Urinary bladder (tissue), 4 donors: ENCODE measurements around the gene PTPN14. TPM values are rescaled to one million over a fixed set of nuclear protein-coding genes. Genes with fewer than 3 reads are reported as not detected.

Experiments used
- DNase-seq: peaks from one replicate; pipeline ENCODE4 v3.0.0-alpha.2; 2015; ENCODE audit errors: extremely low spot score
- H3K27ac ChIP-seq: one replicate; pipeline ENCODE4 v1.5.1; 2013; ENCODE audit warnings: low read depth, mild to moderate bottlenecking, moderate library complexity
- H3K36me3 ChIP-seq: one replicate; pipeline ENCODE4 v1.6.1; 2013; ENCODE audit warnings: mild to moderate bottlenecking, moderate library complexity; ENCODE audit not compliant: insufficient read depth
- H3K4me1 ChIP-seq: one replicate; pipeline ENCODE4 v1.6.1; 2013; ENCODE audit warnings: mild to moderate bottlenecking, moderate library complexity; ENCODE audit not compliant: insufficient read depth
- H3K4me3 ChIP-seq: one replicate; pipeline ENCODE4 v1.5.1; 2013; ENCODE audit warnings: low read depth, low read length
- WGBS: extraction: QIAGEN DNeasy Blood & Tissue Kit; methylation state at CpG from one replicate; pipeline ENCODE4 v1.1.7; 2013; 5-methylcytosine and 5-hydroxymethylcytosine counted together
- polyA plus RNA-seq: library from polyadenylated mRNA; stranded (reverse); fragments of 200-250 nt; gene quantifications from one replicate; pipeline ENCODE4 v1.2.3, GENCODE V29; 2013
- total RNA-seq: library from RNA; depleted of rRNA; stranded (reverse); fragments of >200 nt; gene quantifications from one replicate; pipeline ENCODE4 v1.2.3, GENCODE V29; 2014
- donor health status: healthy with polysubstance abuse.
- donor health status: healthy.

Gene PTPN14
- total and polyA plus RNA-seq, 2 donors: 9.0 to 39.2 TPM

DNA sequence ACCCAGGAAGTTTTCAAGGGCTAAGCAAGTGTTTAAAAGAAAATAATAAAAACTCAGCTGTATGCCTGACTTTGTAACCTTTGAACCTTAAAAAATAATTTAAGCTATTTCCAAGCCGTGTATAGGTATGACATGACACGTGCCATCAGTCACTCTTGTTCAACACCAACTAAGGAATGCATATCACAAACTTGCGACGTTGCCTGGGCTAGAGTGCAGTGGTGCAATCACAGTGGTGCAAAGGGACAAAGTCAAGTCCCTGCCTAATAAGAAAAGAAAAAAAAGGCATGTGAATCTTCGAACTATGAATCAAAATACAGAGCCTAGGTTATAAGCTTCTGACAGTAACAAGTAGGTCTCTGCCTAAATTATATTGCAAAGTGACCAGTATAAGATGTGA lies 191.3 kb downstream of the PTPN14 start:
- H3K27ac ChIP-seq: no peak overlapping the region
- WGBS: 92% methylated on average over 5 of the region's 5 CpGs
- peaks cover 3% of the 10 kb centered on the region for H3K36me3 ChIP-seq
- no peak for DNase-seq
- H3K4me1 ChIP-seq: no peaks in the 10 kb centered on the region
- H3K4me3 ChIP-seq: no peak overlapping the region

DNA sequence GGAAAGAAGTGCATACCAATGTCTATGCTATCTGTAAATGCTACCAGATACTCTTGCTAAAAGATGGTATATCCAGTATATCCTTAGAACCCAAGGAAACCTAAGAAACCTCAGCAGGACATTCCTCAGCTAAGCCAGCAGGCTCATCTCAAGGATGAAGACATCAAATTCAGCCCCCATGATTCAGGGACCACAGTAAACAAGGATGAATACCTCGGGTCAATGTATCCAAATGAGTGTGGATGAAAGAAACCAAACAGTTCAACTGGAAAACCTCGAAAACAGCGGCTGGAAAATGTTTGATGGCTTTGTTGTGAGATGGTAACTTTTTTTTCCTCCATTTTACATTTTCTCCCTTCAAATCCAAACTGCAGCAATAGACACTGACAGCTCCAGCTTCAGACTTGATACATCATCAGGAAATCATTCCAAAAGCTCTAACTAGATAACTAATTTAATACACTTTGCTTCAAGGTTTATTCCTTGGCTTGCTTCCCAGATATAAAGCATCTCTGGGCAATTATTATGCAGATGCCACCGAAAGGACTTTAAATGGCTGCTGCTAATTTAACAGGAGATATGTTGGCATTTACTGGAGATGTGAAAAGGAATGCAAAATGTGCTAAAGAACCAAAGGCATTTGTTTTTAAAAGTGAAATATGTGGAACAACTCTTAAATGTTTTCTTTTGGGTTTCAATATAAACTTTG lies 196.8 kb downstream of the PTPN14 start:
- Histone ChIP-seq H3K4me3 (no peak overlapping the region), H3K36me3 (peaks cover 5% of the 10 kb centered on the region), H3K27ac (no peak overlapping the region), H3K4me1 (no peaks in the 10 kb centered on the region)
- no peak for DNase-seq
- WGBS: 39% methylated on average over 4 of the region's 4 CpGs

DNA sequence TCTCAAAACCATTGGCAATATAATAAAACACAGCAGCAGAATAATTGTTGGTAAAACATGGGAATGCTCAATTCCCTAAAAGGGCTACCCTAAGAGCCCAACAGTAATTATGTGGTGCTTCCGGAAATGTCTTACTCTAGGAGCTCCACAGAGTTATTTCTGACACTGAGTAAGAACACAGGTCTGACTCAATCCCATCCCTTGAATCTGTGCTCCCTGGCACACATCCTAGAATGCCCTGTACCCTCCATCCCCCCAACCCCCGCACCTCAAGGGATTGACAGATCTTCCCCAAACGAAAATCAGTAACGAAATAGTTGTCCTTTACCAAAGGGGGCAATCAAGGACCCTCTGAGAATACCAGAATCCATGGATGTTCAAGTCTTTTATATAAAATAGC lies 198.6 kb downstream of the PTPN14 start:
- Histone ChIP-seq H3K36me3 (peaks cover 5% of the 10 kb centered on the region), H3K27ac (no peak overlapping the region), H3K4me3 (no peak overlapping the region), H3K4me1 (no peaks in the 10 kb centered on the region)
- DNase-seq: no peak
- 94% methylated on average over 4 of the region's 4 CpGs for WGBS

DNA sequence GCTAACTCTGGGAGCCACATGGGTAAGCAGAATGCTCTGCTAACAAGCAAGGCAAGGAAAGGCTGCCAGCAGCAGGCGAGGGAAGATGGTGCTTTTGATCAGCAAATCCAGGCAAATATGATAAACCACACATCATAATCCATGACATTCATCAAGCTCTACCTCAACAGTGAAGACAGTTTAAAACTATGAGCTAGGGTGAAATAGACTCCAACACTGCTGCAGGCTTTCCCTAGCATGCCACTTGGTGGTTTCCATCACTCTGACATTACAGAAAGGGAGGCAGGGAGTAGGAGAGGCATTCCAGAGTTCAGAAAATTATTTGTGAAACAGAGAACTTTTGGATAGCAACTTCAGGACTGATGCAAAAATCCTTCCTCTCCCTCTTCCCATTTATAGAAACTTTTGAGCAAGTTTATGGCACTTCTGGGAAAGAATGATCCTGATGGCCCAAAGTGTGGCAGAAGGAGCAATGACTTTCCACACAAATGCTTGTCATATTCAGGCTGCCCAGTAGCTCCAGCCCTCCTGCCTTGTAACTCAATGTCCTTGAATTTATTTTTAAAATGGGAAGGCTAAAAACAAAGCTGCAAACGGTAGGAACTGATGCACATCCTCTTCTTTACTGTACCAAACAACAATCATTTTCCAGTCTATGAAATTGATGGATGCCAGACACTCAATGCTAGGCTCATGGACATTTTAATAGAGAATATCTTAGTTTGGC lies 199.7 kb downstream of the PTPN14 start:
- Histone ChIP-seq H3K4me3 (no peak overlapping the region), H3K4me1 (no peaks in the 10 kb centered on the region), H3K27ac (no peak overlapping the region), H3K36me3 (peaks cover 2% of the 10 kb centered on the region)
- WGBS: 58% methylated on average over 2 of the region's 2 CpGs
- DNase-seq: no peak

DNA sequence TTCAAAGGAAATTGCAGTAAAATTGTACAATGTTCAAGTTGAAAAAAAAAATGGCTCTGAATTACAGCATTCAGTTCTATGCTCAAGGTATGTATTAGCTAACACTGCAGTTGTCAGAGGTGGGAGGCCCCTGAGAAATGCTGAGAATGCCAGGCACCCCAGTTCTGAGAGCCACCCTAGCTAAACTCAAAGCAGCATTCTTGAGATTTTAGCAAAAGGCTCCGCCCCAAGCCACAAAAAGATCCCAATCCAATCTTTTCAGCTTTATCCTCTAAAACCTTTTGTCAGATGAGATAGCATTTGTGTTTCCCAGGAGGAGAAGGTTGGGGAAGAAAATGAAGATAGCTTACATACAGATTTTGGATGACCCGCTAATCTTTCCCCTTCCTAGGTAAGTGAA lies 201.6 kb downstream of the PTPN14 start:
- Histone ChIP-seq H3K4me3 (no peak overlapping the region), H3K4me1 (no peaks in the 10 kb centered on the region), H3K36me3 (peaks cover 1% of the 10 kb centered on the region), H3K27ac (no peak overlapping the region)
- no peak for DNase-seq
- 89% methylated on average over 2 of the region's 2 CpGs for WGBS

DNA sequence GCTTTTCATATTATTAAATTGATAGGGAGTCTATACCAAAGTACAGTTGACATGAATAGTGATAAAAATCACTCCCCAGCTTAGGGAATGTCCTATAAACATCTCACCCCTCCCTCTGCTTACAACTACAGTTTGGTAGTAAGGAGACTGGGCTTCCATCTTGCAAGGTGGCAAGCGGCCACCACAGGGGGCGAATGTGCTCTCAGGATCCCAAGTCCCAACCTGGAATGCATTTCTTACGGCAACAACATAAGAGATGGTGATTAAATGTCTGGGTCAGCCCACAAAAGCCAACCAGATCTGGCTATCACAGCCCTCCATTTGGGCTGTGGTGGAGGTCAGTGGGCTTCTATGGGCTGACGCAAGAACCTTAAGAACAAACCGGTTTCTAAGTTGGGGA lies 202.4 kb downstream of the PTPN14 start:
- WGBS: 90% methylated on average over 5 of the region's 5 CpGs
- no peak overlapping the region for H3K4me3 ChIP-seq
- no peak overlapping the region for H3K27ac ChIP-seq
- H3K4me1 ChIP-seq: no peaks in the 10 kb centered on the region
- no peaks in the 10 kb centered on the region for H3K36me3 ChIP-seq
- no peak for DNase-seq

DNA sequence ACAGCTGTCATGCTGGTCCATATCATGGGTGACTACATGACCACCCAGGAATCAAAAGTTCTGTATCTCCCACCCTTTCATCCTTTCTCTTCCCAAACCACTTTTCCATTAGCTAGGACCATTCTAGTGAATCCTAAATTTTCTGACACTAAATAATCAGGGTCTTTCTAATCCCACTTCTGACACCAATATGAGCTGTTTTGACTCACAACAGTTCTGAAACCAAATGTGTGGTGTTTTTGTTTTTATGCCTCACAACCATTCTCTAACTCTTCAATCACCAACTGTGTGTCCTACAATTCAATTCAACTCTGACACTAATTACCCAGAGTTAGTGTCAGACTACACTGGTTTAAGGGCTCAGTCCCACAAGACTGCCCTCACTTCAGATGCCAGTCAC lies 206.5 kb downstream of the PTPN14 start:
- H3K4me3 ChIP-seq: no peak overlapping the region
- H3K4me1 ChIP-seq: no peaks in the 10 kb centered on the region
- H3K27ac ChIP-seq: no peak overlapping the region
- H3K36me3 ChIP-seq: no peaks in the 10 kb centered on the region
- DNase-seq: no peak

DNA sequence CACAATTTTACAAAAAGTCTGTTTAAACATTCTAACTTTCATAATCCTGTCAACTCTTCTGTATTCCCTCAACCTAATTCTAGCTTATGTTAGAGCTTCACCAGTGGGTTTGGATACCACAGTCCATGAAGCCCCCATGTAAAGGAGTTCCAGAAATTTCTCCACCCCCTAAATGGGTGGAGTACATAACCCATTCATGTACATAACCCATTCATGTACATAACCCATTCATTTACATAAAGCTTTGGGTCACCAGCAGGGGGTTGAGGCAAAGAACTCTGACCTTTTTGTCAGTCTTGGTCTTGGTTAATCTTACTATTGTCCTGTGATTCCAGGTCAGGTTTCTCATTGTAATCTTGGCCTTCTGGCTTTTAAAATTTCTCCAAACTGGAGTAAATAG lies 208.9 kb downstream of the PTPN14 start:
- no peak overlapping the region for H3K4me3 ChIP-seq
- no peak for DNase-seq
- H3K27ac ChIP-seq: no peak overlapping the region
- no peaks in the 10 kb centered on the region for H3K36me3 ChIP-seq
- H3K4me1 ChIP-seq: no peaks in the 10 kb centered on the region

DNA sequence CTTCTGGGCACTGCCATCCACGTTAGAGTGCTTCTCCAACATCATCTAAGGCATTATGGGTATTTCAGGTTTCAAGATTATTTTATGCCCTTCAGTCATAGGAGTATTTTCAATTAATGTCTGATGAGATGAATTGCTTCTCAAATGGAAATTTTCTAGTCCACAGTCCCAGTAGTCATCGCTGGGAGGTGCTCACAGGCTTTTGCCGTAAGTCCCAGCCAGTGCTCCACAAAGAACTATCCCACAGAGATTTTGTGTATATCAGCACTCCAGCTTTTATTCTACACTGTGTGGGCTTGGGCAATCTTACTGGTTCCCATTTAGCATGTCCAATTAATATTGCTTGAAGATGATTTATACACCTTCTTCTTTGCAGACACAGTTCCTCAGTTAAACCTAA lies 209.5 kb downstream of the PTPN14 start:
- WGBS: 86% methylated on average over 3 of the region's 3 CpGs
- no peak overlapping the region for H3K27ac ChIP-seq
- H3K4me1 ChIP-seq: no peaks in the 10 kb centered on the region
- no peak overlapping the region for H3K4me3 ChIP-seq
- no peak for DNase-seq
- H3K36me3 ChIP-seq: no peaks in the 10 kb centered on the region

DNA sequence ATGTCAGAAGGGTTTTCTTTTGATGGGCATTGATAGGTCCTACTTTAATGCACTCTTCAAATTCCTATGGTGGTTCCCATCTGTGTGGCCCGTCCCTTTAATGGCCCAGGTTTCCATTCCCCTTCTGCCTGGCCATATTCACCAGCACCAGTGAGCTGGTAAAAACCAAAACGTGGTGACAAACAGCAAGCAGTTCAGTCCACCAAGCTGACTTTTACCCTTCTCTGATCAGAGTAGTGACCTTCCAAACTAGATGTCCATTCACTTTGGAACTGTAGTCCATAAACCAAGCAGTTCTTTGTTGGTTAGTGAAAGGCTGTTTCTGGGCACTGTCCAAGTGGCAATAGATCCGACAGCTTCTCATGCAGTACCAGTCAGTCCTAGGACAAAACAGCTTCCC lies 209.9 kb downstream of the PTPN14 start:
- H3K27ac ChIP-seq: no peak overlapping the region
- 86% methylated on average over 3 of the region's 3 CpGs for WGBS
- no peaks in the 10 kb centered on the region for H3K36me3 ChIP-seq
- H3K4me3 ChIP-seq: no peak overlapping the region
- no peaks in the 10 kb centered on the region for H3K4me1 ChIP-seq
- DNase-seq: no peak

DNA sequence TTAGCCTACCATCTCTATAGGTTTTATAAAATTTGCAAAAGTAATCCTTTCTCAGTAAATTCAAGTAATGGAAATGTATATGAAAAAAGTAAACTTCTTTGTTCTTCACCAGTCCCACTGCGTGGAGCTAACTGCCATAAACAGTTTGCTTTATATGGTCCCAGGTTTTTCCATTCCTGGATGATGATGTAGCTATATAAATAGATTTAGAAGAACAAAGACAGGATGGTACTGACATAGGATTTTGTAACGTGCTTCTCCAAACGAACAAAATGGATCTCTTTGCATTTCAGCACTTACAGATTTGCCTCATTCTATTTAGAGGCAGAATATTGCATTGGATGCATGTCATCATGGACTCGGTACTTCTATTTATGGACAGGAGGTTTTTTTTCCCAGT lies 213.2 kb downstream of the PTPN14 start:
- Histone ChIP-seq H3K4me3 (no peak overlapping the region), H3K4me1 (no peaks in the 10 kb centered on the region), H3K27ac (no peak overlapping the region), H3K36me3 (no peaks in the 10 kb centered on the region)
- 44% methylated on average over 4 of the region's 4 CpGs for WGBS
- no peak for DNase-seq

DNA sequence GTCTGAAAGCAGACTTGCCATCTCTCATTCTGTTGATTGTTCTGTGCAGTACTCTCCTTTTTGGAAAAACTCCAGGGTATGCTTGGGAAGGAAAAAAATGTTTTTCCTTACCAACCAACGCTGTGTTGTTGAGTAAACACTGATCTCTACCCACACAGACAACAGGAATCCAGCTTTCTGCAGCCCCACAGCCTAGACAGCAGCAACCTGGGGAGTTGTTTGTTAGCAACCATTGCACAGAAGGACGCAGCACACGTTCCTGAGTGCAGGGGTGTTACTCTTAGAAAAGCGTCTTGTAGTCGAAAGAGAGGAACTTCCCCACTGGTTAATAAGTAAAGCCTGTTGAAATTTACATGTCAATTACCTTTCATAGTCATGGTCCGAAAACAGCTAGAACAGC lies 213.9 kb downstream of the PTPN14 start:
- H3K4me1 ChIP-seq: no peaks in the 10 kb centered on the region
- no peak overlapping the region for H3K27ac ChIP-seq
- no peak overlapping the region for H3K4me3 ChIP-seq
- WGBS: 31% methylated on average over 6 of the region's 6 CpGs
- DNase-seq: no peak
- no peaks in the 10 kb centered on the region for H3K36me3 ChIP-seq

DNA sequence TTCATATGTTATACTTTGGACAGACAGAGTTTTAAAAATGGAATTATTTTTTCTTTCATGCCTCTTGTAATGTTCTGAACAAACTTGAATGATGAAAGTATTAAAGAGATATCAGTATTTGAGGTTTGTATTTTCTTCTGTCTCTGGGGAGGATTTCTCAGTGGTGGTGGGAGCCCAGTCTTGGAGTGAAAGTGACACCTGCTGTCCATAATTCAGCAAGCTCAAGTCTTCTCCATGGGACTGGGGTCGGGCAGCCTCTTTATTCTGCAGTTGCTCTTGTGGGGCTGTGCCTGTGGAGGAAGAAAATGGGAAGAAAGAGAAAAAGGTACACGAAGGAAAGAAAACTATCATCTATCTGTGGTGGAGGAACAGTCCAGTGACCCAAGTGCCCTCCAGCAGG lies 214.4 kb downstream of the PTPN14 start:
- no peak for DNase-seq
- Histone ChIP-seq H3K27ac (no peak overlapping the region), H3K4me3 (no peak overlapping the region), H3K36me3 (no peaks in the 10 kb centered on the region), H3K4me1 (no peaks in the 10 kb centered on the region)
- 68% methylated on average over 2 of the region's 2 CpGs for WGBS

DNA sequence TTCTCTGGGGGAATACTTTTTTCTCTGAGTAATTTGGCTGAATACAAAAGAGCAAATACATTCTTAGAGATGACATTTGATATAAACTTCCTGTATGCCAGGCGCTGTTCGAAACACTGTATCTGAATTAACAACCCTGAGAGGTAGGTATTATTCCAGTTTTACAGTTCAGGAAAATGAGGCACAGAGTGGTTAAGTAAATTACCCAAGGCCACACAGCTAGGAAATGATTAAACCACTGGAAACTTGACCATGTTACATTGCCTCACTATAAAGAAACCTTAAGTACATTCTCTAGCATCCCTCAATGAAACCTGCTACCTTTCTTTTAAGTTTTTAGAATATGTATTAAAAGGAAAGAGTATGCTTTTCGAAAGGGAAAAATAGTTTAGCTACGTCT lies 215.8 kb downstream of the PTPN14 start:
- 90% methylated on average over 4 of the region's 4 CpGs for WGBS
- Histone ChIP-seq H3K4me1 (no peaks in the 10 kb centered on the region), H3K4me3 (no peak overlapping the region), H3K36me3 (no peaks in the 10 kb centered on the region), H3K27ac (no peak overlapping the region)
- DNase-seq: no peak
